C4-2B (cell line): Measurements from ENCODE around the gene POLDIP2.

ENCODE experiments used
- H3K27ac ChIP-seq: fragments of 450-650 bp; 2 replicates; pipeline ENCODE4 v1.5.1; 2017
- CTCF ChIP-seq: fragments of 450-650 bp; conservative IDR thresholded peaks from 2 replicates; pipeline ENCODE4 v1.5.1; 2017; ENCODE audit warnings: mild to moderate bottlenecking
- ZFX ChIP-seq: fragments of 450-650 bp; IDR thresholded peaks from 2 replicates; pipeline ENCODE4 v1.6.1; 2017

POLDIP2 gene

DNA sequence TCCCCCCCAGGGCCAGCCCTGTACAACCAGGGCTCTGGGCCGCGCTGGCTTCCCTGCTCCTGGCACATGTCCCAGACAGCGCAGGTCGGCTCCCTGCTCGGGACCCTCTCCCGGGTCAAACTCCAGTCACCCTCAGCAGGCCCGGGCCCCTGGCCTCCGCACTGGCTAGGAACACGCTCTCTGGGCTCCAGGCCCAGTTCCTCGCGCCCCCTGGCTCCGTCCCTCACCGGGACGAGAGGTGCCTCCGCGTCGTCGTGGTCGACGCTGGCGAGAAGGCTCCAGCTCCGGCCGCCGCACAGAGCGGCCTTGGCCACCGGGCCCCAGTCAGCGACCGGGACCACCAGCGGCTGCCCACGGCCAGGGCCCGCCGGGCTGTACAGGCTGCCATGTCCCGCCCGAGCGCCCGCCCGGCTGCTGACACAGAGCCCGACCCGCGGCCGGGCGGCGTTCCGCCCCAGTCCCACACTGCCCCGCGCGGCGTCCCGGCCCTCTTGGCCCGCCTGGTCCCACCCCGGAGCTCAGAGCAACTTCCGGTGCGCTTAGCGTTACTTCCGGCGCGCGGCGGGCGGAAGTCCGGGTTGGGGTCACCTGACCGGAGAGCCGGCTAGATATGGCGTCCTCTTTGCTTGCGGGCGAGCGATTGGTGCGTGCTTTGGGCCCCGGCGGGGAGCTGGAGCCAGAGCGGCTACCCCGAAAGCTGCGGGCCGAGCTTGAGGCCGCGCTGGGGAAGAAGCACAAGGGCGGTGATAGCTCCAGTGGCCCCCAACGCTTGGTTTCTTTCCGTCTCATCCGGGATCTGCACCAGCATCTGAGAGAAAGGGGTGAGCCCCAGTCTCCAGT is at the start of gene POLDIP2:
Gene POLDIP2, minus strand, starts transcription at position 467 of the 840 bp plus-strand sequence. Its CDS starts 79 bp downstream, at position 388.
- peak; percentile 86 for TF ChIP-seq ZFX
- no peak for TF ChIP-seq CTCF
- H3K27ac ChIP-seq = peak within 1 kb of the TSS; percentile 98

GRCh38 chr17:28406473-28406814 is 49.1 kb upstream of the POLDIP2 start:
- peak overlapping the region; percentile 83 for H3K27ac ChIP-seq
- TF ChIP-seq CTCF (no peak), ZFX (no peak)

- TF ChIP-seq CTCF = no peak
- peak; percentile 80; the same call in 1 of the 2 replicates for TF ChIP-seq ZFX
- peak within 1 kb of the TSS; percentile 83 for H3K27ac ChIP-seq
These were observed 48.5 kb upstream of the POLDIP2 start, which contains the start of gene SLC46A1 for GRCh38 chr17:28405632-28406472. Gene SLC46A1 (minus strand): TSS chr17:28406212. CDS start chr17:28406114, 98 bp downstream.

- H3K27ac ChIP-seq = peak overlapping the region; percentile 83
- TF ChIP-seq ZFX (no peak), CTCF (no peak)
These were observed 47.7 kb upstream of the POLDIP2 start for GRCh38 chr17:28404812-28405570.

DNA sequence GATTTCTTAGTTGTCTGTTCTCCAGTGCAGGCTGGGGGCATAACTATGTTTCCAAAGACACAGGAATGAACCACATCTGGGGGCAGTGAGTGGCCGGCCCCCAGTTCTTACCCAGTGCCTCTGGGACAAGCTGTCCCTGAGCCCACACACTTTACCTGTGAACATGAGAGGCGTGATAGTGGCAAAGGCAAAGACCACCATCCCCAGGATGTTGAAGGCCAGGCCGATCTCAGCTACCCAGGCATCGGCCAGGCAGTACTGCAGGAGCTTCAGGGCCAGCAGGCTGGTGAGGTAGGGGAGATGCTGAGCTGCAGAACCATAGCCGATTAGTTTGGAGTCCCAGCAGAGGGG is 47.1 kb upstream of the POLDIP2 start:
- TF ChIP-seq ZFX (no peak), CTCF (no peak)
- H3K27ac ChIP-seq = no peak overlapping the region

GRCh38 chr17:28404007-28404406 is 46.7 kb upstream of the POLDIP2 start:
- H3K27ac ChIP-seq = no peak overlapping the region

More at GRCh38 chr17:28404007-28404406, 46.7 kb upstream of the POLDIP2 start:
- no peak for TF ChIP-seq ZFX
- no peak for TF ChIP-seq CTCF
